ENCODE data around the gene NPAS4. TPM values are rescaled to one million over a fixed set of nuclear protein-coding genes. Genes with fewer than 3 reads are reported as not detected.
"Not testable (repeated sequence)": the region's sequence is repeated elsewhere in the genome, so short reads cannot be mapped to it uniquely, and the experiment has no call there.

Gene NPAS4
- total and polyA plus RNA-seq, 2 donors from 2014 or later, result 0.19 TPM; not detected in 1

DNA sequence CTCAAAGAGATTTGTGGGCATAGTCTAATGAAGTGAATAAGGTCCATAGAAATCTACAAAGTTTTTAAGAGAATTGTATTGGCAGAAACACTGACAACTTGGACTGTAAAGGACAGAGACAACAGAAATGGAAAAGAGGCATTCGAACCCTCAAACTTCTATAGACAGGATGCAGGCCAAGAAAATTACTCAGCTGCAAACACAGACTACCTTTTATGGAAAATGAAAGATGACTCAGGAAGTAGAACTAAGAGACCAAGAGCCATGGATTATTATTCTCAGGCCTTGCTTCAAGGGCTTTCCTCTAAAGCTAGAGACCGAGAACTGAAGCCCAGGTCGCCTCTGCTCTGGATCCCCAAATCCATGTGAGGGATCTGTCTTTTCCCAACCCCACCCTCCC lies 42.1 kb downstream of the NPAS4 start:
- TF ChIP-seq, protein P1, sequence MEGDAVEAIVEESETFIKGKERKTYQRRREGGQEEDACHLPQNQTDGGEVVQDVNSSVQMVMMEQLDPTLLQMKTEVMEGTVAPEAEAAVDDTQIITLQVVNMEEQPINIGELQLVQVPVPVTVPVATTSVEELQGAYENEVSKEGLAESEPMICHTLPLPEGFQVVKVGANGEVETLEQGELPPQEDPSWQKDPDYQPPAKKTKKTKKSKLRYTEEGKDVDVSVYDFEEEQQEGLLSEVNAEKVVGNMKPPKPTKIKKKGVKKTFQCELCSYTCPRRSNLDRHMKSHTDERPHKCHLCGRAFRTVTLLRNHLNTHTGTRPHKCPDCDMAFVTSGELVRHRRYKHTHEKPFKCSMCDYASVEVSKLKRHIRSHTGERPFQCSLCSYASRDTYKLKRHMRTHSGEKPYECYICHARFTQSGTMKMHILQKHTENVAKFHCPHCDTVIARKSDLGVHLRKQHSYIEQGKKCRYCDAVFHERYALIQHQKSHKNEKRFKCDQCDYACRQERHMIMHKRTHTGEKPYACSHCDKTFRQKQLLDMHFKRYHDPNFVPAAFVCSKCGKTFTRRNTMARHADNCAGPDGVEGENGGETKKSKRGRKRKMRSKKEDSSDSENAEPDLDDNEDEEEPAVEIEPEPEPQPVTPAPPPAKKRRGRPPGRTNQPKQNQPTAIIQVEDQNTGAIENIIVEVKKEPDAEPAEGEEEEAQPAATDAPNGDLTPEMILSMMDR (IDR thresholded peaks at IDR 0.05; ENCODE audit: borderline replicate concordance, extremely low read depth, insufficient read depth), result no peak
- no peak for FAIRE-seq
- H3K27me3 ChIP-seq (ENCODE audit: control insufficient read depth, insufficient read depth, low read length), result no peaks in the 10 kb centered on the region
- intact Hi-C loops (cut with DNase I), result no loop called here
- H3K4me1 ChIP-seq (ENCODE audit: control insufficient read depth in 2 of 3, insufficient read depth in 2 of 3, low read depth in 1 of 3, low read length in 3 of 3), result peaks cover 0 to 6% (median 5%) of the 10 kb centered on the region in 3 donors
- H3K9ac ChIP-seq (ENCODE audit: low read length in 3 of 3), result no peak overlapping the region
- peaks cover 0 to 3% (median 0%) of the 10 kb centered on the region in 3 donors for H3K9me3 ChIP-seq (ENCODE audit: control insufficient read depth in 2 of 3, insufficient read depth in 1 of 3, low read length in 3 of 3)
- no peak overlapping the region for H3K4me3 ChIP-seq (ENCODE audit: low read length in 3 of 3)
- DNase-seq, result no peak
- no peak overlapping the region for H3K27ac ChIP-seq (ENCODE audit: low read depth in 2 of 2, low read length in 2 of 2)
- no peaks in the 10 kb centered on the region for H3K36me3 ChIP-seq (ENCODE audit: control insufficient read depth in 2 of 3, insufficient read depth in 3 of 3, low read length in 3 of 3)

DNA sequence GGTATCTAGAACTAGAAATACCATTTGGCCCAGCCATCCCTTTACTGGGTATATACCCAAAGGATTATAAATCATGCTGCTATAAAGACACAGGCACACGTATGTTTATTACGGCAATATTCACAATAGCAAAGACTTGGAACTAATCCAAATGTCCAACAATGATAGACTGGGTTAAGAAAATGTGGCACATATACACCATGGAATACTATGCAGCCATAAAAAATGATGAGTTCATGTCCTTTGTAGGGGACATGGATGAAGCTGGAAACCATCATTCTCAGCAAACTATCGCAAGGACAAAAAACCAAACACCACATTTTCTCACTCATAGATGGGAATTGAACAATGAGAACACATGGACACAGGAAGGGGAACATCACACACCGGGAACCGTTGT lies 43.3 kb downstream of the NPAS4 start:
- FAIRE-seq; H3K27me3 ChIP-seq (ENCODE audit: control insufficient read depth, insufficient read depth, low read length); H3K36me3 ChIP-seq (ENCODE audit: control insufficient read depth in 2 of 3, insufficient read depth in 3 of 3, low read length in 3 of 3); H3K4me1 ChIP-seq (ENCODE audit: control insufficient read depth in 2 of 3, insufficient read depth in 2 of 3, low read depth in 1 of 3, low read length in 3 of 3); intact Hi-C loops (cut with DNase I); H3K4me3 ChIP-seq (ENCODE audit: low read length in 3 of 3); H3K27ac ChIP-seq (ENCODE audit: low read depth in 2 of 2, low read length in 2 of 2); H3K9ac ChIP-seq (ENCODE audit: low read length in 3 of 3); H3K9me3 ChIP-seq (ENCODE audit: control insufficient read depth in 2 of 3, insufficient read depth in 1 of 3, low read length in 3 of 3); DNase-seq: not testable (repeated sequence)

DNA sequence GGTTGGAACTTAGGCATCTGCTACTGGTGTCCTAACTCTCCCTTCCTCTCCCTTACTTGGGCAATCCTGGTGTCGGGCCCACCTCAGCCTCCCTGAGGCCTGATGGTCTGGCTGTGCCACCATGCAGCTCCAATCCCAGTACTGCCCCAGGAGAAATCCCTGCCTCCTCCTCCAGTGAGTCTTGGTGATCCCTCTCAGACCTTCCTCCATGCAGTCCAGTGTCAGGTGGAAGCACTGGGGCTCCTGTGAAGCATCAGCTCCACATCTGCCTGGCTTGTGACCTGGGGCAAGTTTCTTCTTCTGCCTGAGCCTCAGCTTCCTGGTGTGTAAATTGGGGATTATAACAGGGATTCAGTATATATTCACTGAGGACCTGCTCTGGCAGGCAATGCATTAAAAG lies 44.1 kb downstream of the NPAS4 start:
- Histone ChIP-seq H3K4me1 (ENCODE audit: control insufficient read depth in 2 of 3, insufficient read depth in 2 of 3, low read depth in 1 of 3, low read length in 3 of 3) (peaks cover 0 to 8% (median 6%) of the 10 kb centered on the region in 3 donors), H3K36me3 (ENCODE audit: control insufficient read depth in 2 of 3, insufficient read depth in 3 of 3, low read length in 3 of 3) (no peaks in the 10 kb centered on the region), H3K9ac (ENCODE audit: low read length in 3 of 3) (no peak overlapping the region), H3K27me3 (ENCODE audit: control insufficient read depth, insufficient read depth, low read length) (no peaks in the 10 kb centered on the region), H3K9me3 (ENCODE audit: control insufficient read depth in 2 of 3, insufficient read depth in 1 of 3, low read length in 3 of 3) (peaks cover 0 to 3% (median 0%) of the 10 kb centered on the region in 3 donors), H3K4me3 (ENCODE audit: low read length in 3 of 3) (no peak overlapping the region), H3K27ac (ENCODE audit: low read depth in 2 of 2, low read length in 2 of 2) (no peak overlapping the region)
- TF ChIP-seq, protein P1 (IDR thresholded peaks at IDR 0.05; ENCODE audit: borderline replicate concordance, extremely low read depth, insufficient read depth), result no peak
- intact Hi-C loops (cut with DNase I), result no loop called here
- DNase-seq (no peak), FAIRE-seq (no peak)

- peak in 1 of 5 donors; percentile 40 for DNase-seq
- Histone ChIP-seq H3K27me3 (ENCODE audit: control insufficient read depth, insufficient read depth, low read length) (no peaks in the 10 kb centered on the region), H3K27ac (ENCODE audit: low read depth in 2 of 2, low read length in 2 of 2) (no peak overlapping the region), H3K36me3 (ENCODE audit: control insufficient read depth in 2 of 3, insufficient read depth in 3 of 3, low read length in 3 of 3) (no peaks in the 10 kb centered on the region), H3K4me1 (ENCODE audit: control insufficient read depth in 2 of 3, insufficient read depth in 2 of 3, low read depth in 1 of 3, low read length in 3 of 3) (peaks cover 0 to 8% (median 6%) of the 10 kb centered on the region in 3 donors), H3K9ac (ENCODE audit: low read length in 3 of 3) (peak overlapping the region in 1 of 3 donors; percentile 40), H3K9me3 (ENCODE audit: control insufficient read depth in 2 of 3, insufficient read depth in 1 of 3, low read length in 3 of 3) (peaks cover 0 to 3% (median 0%) of the 10 kb centered on the region in 3 donors), H3K4me3 (ENCODE audit: low read length in 3 of 3) (peak overlapping the region in 1 of 3 donors; percentile 78)
- TF ChIP-seq, protein P1 (IDR thresholded peaks at IDR 0.05; ENCODE audit: borderline replicate concordance, extremely low read depth, insufficient read depth), result no peak
- FAIRE-seq, result no peak
- intact Hi-C loops (cut with DNase I), result no loop called here
Observed at GRCh38 chr11:66465373-66466224, 44.8 kb downstream of the NPAS4 start.

Measured in kidney (tissue), 14 donors.